ENCODE measurements around the gene IER2. TPM values are rescaled to one million over a fixed set of nuclear protein-coding genes. Genes with fewer than 3 reads are reported as not detected.

Gene IER2
- polyA plus RNA-seq (2012; ENCODE audit: insufficient read depth, insufficient read length): 52.0 TPM

GRCh38 chr19:13150187-13150930 lies at the start of gene IER2, which contains the start of gene STX10:
Gene IER2 (plus strand): TSS chr19:13150411. CDS start chr19:13153187, 2,776 bp downstream.
Gene STX10 (minus strand): TSS chr19:13150375. CDS start chr19:13150173, 202 bp downstream.
- peak within 1 kb of the TSS; percentile 97 for H3K4me3 ChIP-seq (ENCODE audit: low read length)
- DNase-seq (ENCODE audit: low read depth, low spot score): peak; percentile 84

- H3K4me3 ChIP-seq (ENCODE audit: low read length): no peak overlapping the region
- DNase-seq (ENCODE audit: low read depth, low spot score): no peak
These were observed 49.2 kb upstream of the IER2 start for GRCh38 chr19:13100841-13101589.

- no peak for DNase-seq (ENCODE audit: low read depth, low spot score)
- H3K4me3 ChIP-seq (ENCODE audit: low read length): no peak overlapping the region
These were observed 48.4 kb upstream of the IER2 start for GRCh38 chr19:13101590-13102415.

- DNase-seq (ENCODE audit: low read depth, low spot score): no peak
- H3K4me3 ChIP-seq (ENCODE audit: low read length): no peak overlapping the region
These were observed 47.9 kb upstream of the IER2 start for GRCh38 chr19:13102416-13102665.

- DNase-seq (ENCODE audit: low read depth, low spot score): no peak
- no peak within 1 kb of the TSS for H3K4me3 ChIP-seq (ENCODE audit: low read length)
These were observed 47.3 kb upstream of the IER2 start, which contains the start of gene LYL1 for GRCh38 chr19:13102666-13103580. Gene LYL1 (minus strand): TSS chr19:13102858. CDS start chr19:13101171, 1,687 bp downstream.

- no peak for DNase-seq (ENCODE audit: low read depth, low spot score)
- H3K4me3 ChIP-seq (ENCODE audit: low read length): peak overlapping the region; percentile 41
These were observed 46.4 kb upstream of the IER2 start for GRCh38 chr19:13103581-13104359.

- DNase-seq (ENCODE audit: low read depth, low spot score): no peak
- peak overlapping the region; percentile 41 for H3K4me3 ChIP-seq (ENCODE audit: low read length)
These were observed 45.8 kb upstream of the IER2 start for GRCh38 chr19:13104360-13104847.

GRCh38 chr19:13104848-13105711 lies 45.1 kb upstream of the IER2 start:
- peak overlapping the region; percentile 41; the same call in 1 of the 2 replicates for H3K4me3 ChIP-seq (ENCODE audit: low read length)
- no peak for DNase-seq (ENCODE audit: low read depth, low spot score)

- DNase-seq (ENCODE audit: low read depth, low spot score): no peak
- H3K4me3 ChIP-seq (ENCODE audit: low read length): no peak overlapping the region
These were observed 40.7 kb upstream of the IER2 start for GRCh38 chr19:13109361-13110098.

- DNase-seq (ENCODE audit: low read depth, low spot score): no peak
- H3K4me3 ChIP-seq (ENCODE audit: low read length): no peak overlapping the region
These were observed 40.1 kb upstream of the IER2 start for GRCh38 chr19:13110099-13110610.

GRCh38 chr19:13112555-13112954 lies 37.7 kb upstream of the IER2 start:
- no peak for DNase-seq (ENCODE audit: low read depth, low spot score)
- no peak overlapping the region for H3K4me3 ChIP-seq (ENCODE audit: low read length)

- DNase-seq (ENCODE audit: low read depth, low spot score): no peak
- H3K4me3 ChIP-seq (ENCODE audit: low read length): peak overlapping the region; percentile 97
These were observed 34.3 kb upstream of the IER2 start for GRCh38 chr19:13115936-13116281.

GRCh38 chr19:13116282-13117175 lies 33.7 kb upstream of the IER2 start, which contains the start of gene TRMT1:
Gene TRMT1 (minus strand): TSS chr19:13116740. CDS start chr19:13116399, 341 bp downstream.
- peak; percentile 91 for DNase-seq (ENCODE audit: low read depth, low spot score)
- peak within 1 kb of the TSS; percentile 97 for H3K4me3 ChIP-seq (ENCODE audit: low read length)

- peak overlapping the region; percentile 97 for H3K4me3 ChIP-seq (ENCODE audit: low read length)
- DNase-seq (ENCODE audit: low read depth, low spot score): no peak
These were observed 32.9 kb upstream of the IER2 start for GRCh38 chr19:13117176-13117771.
